GM12878 (cell line): ENCODE data around the gene ARL5C. TPM values are rescaled to one million over a fixed set of nuclear protein-coding genes. Genes with fewer than 3 reads are reported as not detected.

Experiments
- ATF7 ChIP-seq: fragments of 450-650 bp; IDR thresholded peaks from 2 replicates; pipeline ENCODE4 v1.6.1; 2016; ENCODE audit warnings: low read depth, mild to moderate bottlenecking
- BMI1 ChIP-seq: fragments of 450-650 bp; IDR thresholded peaks from 2 replicates; pipeline ENCODE4 v1.6.1; 2016; ENCODE audit warnings: mild to moderate bottlenecking, moderate library complexity, borderline replicate concordance
- CHD1 ChIP-seq: IDR thresholded peaks from 2 replicates; pipeline ENCODE4 v1.6.1; 2012; ENCODE audit warnings: low read depth, low read length, improper control_type of control experiment
- DPF2 ChIP-seq: fragments of 450-650 bp; IDR thresholded peaks from 2 replicates; pipeline ENCODE4 v1.6.1; 2017; ENCODE audit warnings: mild to moderate bottlenecking
- HDAC2 ChIP-seq: fragments of 200-600 bp; sonication (generic); IDR thresholded peaks from 2 replicates; pipeline ENCODE4 v1.6.1; 2017
- HDAC6 ChIP-seq: fragments of 200-600 bp; sonication (generic); IDR thresholded peaks from one replicate; pipeline ENCODE4 v1.8.0; 2017; ENCODE audit warnings: antibody characterized with exemption; ENCODE audit not compliant: unreplicated experiment
- NFYA ChIP-seq: IDR thresholded peaks from 2 replicates; pipeline ENCODE4 v1.6.1; 2011; ENCODE audit warnings: low read depth, mild to moderate bottlenecking, low read length, improper control_type of control experiment, borderline replicate concordance
- POLR2AphosphoS5 ChIP-seq: IDR thresholded peaks from 2 replicates; pipeline ENCODE4 v1.6.1; 2011; ENCODE audit warnings: mild to moderate bottlenecking, low read length, inconsistent platforms
- RAD21 ChIP-seq: IDR thresholded peaks from 2 replicates; pipeline ENCODE4 v1.6.1; 2011; ENCODE audit warnings: mild to moderate bottlenecking, low read depth, low read length, moderate library complexity; ENCODE audit not compliant: insufficient read depth
- RB1 ChIP-seq: fragments of 450-650 bp; formaldehyde crosslinking; IDR thresholded peaks from 2 replicates; pipeline ENCODE4 v1.6.1; 2017; ENCODE audit warnings: mild to moderate bottlenecking, borderline replicate concordance
- RELA ChIP-seq: fragments of 450-650 bp; IDR thresholded peaks from 2 replicates; pipeline ENCODE4 v1.8.0; 2014; ENCODE audit warnings: borderline replicate concordance; ENCODE audit not compliant: partially characterized antibody
- SMAD5 ChIP-seq: IDR thresholded peaks from 2 replicates; pipeline ENCODE4 v1.6.1; 2016; ENCODE audit warnings: antibody characterized with exemption, low read depth
- SMC3 ChIP-seq: IDR thresholded peaks from 2 replicates; pipeline ENCODE4 v1.6.1; 2011; ENCODE audit warnings: low read length, improper control_type of control experiment, borderline replicate concordance
- SPI1 ChIP-seq: IDR thresholded peaks from 2 replicates; pipeline ENCODE4 v1.6.1; 2011; ENCODE audit warnings: low read depth, mild to moderate bottlenecking, low read length, moderate library complexity, borderline replicate concordance; ENCODE audit not compliant: insufficient read depth
- ZNF384 ChIP-seq: IDR thresholded peaks from 2 replicates; pipeline ENCODE4 v1.6.1; 2012; ENCODE audit warnings: low read depth, mild to moderate bottlenecking, low read length, improper control_type of control experiment, borderline replicate concordance
- ZNF622 ChIP-seq: fragments of 450-650 bp; IDR thresholded peaks from 2 replicates; pipeline ENCODE4 v1.6.1; 2017; ENCODE audit warnings: mild to moderate bottlenecking, inconsistent platforms
- ZZZ3 ChIP-seq: IDR thresholded peaks from 2 replicates; pipeline ENCODE4 v1.6.1; 2011; ENCODE audit warnings: low read depth; ENCODE audit not compliant: control insufficient read depth, insufficient read length
- polyA plus RNA-seq, 11 experiments: library from polyadenylated mRNA; depleted of rRNA in 4 of 11; unstranded in 6 of 11; stranded (reverse) in 5 of 11; fragments of >200 nt; fragmentation: Nextera tagmentation in 4 of 11; fragmentation: Illumina TruSeq in 1 of 11; extraction: Ambion mirVana in 4 of 11; extraction: Trizol in 1 of 11; gene quantifications; 1 replicate in 1 of 11; 2 replicates in 10 of 11; pipeline versions ENCODE4 v1.2.1 to v1.2.3, GENCODE V29; 2011 to 2016; ENCODE audit warnings: inconsistent platforms in 2 of 11, missing spikeins in 2 of 11, low read depth in 1 of 11
- total RNA-seq, 4 experiments: library from RNA; depleted of rRNA in 3 of 4; stranded (reverse); fragments of >200 nt in 3 of 4; fragmentation: Illumina TruSeq in 1 of 4; extraction: Trizol in 1 of 4; gene quantifications; 2 replicates each; pipeline versions ENCODE4 v1.2.1 to v1.2.3, GENCODE V29; 2013 to 2021
- TF ChIP-seq, protein P1 (sequence below): fragments of 450-650 bp; IDR thresholded peaks from 2 replicates; pipeline ENCODE4 v1.6.1; 2016; ENCODE audit warnings: mild to moderate bottlenecking
- TF ChIP-seq, protein P2 (sequence below): fragments of 450-650 bp; IDR thresholded peaks from 2 replicates; pipeline ENCODE4 v1.6.1; 2018; ENCODE audit warnings: borderline replicate concordance, mild to moderate bottlenecking; ENCODE audit not compliant: partially characterized antibody
- TF ChIP-seq, protein P3 (sequence below): fragments of 450-650 bp; IDR thresholded peaks from 2 replicates; pipeline ENCODE4 v1.6.1; 2017; ENCODE audit warnings: mild to moderate bottlenecking, low read depth, inconsistent platforms; ENCODE audit not compliant: poor library complexity, severe bottlenecking
- TF ChIP-seq, protein P4 (sequence below): IDR thresholded peaks from 2 replicates; pipeline ENCODE4 v1.6.1; 2012; ENCODE audit warnings: mild to moderate bottlenecking, low read depth, low read length

ARL5C gene
- total and polyA plus RNA-seq, 10 of the 15 experiments (the other 5 are each of a cell fraction or from before 2014, with no cell fraction given): not detected

DNA sequence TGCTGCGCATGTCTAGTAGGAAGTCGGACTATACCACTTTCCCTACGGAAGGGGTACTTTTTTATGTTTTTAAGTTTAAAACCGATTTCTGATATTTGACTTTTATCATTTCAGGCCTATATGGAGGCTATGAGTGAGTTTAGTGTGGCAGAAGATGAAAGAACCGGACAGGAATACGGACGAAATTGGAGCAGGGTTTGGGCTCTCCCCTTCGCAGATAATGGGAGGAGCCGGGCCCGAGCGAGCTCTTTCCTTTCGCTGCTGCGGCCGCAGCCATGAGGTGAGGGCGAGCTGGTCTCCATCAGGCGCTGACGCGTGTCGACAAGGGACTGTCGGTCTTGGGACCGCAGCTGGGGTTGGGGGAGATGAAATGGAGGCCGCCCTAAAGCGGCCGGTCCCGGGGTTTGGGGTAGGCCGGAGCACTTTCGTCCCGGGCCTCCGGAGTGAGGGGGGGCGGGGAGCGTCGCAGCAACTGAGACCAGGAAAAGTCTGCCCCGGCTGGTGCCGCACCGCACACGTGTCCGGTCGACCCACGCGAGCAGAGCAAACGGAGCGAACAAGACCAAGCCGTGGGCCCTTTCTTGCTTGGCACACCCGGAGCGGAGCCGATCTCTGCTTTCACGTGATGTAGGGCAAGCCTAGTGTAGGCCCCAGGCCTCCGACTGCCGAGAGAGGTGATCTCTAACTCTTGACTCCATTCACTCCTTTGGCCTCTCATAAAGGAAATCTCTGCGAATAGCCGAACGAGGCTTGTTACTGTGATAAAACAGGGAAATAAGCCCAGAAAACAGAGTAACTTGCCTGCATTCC lies 34.3 kb upstream of the ARL5C start, which contains the start of gene RPL19 (continued):
- TF ChIP-seq SMAD5 (peak; percentile 97), DPF2 (0 out of 2 replicates have a peak, but pooled peaks have one; percentile 24), CHD1 (peak; percentile 99), HDAC6 (peak; percentile 60), ZNF622 (no peak), RAD21 (no peak), RELA (peak; percentile 24), HDAC2 (no peak), ZZZ3 (no peak), ZNF384 (no peak), SPI1 (no peak), NFYA (no peak), ATF7 (peak; percentile 100), POLR2AphosphoS5 (peak; percentile 99), BMI1 (no peak), SMC3 (no peak), RB1 (0 out of 2 replicates have a peak, but pooled peaks have one; percentile 37)
- TF ChIP-seq, protein P1, sequence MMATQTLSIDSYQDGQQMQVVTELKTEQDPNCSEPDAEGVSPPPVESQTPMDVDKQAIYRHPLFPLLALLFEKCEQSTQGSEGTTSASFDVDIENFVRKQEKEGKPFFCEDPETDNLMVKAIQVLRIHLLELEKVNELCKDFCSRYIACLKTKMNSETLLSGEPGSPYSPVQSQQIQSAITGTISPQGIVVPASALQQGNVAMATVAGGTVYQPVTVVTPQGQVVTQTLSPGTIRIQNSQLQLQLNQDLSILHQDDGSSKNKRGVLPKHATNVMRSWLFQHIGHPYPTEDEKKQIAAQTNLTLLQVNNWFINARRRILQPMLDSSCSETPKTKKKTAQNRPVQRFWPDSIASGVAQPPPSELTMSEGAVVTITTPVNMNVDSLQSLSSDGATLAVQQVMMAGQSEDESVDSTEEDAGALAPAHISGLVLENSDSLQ: no peak
- TF ChIP-seq, protein P2, sequence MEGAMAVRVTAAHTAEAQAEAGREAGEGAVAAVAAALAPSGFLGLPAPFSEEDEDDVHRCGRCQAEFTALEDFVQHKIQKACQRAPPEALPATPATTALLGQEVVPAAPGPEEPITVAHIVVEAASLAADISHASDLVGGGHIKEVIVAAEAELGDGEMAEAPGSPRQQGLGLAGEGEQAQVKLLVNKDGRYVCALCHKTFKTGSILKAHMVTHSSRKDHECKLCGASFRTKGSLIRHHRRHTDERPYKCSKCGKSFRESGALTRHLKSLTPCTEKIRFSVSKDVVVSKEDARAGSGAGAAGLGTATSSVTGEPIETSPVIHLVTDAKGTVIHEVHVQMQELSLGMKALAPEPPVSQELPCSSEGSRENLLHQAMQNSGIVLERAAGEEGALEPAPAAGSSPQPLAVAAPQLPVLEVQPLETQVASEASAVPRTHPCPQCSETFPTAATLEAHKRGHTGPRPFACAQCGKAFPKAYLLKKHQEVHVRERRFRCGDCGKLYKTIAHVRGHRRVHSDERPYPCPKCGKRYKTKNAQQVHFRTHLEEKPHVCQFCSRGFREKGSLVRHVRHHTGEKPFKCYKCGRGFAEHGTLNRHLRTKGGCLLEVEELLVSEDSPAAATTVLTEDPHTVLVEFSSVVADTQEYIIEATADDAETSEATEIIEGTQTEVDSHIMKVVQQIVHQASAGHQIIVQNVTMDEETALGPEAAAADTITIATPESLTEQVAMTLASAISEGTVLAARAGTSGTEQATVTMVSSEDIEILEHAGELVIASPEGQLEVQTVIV: peak; percentile 5
- TF ChIP-seq, protein P3, sequence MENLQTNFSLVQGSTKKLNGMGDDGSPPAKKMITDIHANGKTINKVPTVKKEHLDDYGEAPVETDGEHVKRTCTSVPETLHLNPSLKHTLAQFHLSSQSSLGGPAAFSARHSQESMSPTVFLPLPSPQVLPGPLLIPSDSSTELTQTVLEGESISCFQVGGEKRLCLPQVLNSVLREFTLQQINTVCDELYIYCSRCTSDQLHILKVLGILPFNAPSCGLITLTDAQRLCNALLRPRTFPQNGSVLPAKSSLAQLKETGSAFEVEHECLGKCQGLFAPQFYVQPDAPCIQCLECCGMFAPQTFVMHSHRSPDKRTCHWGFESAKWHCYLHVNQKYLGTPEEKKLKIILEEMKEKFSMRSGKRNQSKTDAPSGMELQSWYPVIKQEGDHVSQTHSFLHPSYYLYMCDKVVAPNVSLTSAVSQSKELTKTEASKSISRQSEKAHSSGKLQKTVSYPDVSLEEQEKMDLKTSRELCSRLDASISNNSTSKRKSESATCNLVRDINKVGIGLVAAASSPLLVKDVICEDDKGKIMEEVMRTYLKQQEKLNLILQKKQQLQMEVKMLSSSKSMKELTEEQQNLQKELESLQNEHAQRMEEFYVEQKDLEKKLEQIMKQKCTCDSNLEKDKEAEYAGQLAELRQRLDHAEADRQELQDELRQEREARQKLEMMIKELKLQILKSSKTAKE: peak; percentile 98
- TF ChIP-seq, protein P4, sequence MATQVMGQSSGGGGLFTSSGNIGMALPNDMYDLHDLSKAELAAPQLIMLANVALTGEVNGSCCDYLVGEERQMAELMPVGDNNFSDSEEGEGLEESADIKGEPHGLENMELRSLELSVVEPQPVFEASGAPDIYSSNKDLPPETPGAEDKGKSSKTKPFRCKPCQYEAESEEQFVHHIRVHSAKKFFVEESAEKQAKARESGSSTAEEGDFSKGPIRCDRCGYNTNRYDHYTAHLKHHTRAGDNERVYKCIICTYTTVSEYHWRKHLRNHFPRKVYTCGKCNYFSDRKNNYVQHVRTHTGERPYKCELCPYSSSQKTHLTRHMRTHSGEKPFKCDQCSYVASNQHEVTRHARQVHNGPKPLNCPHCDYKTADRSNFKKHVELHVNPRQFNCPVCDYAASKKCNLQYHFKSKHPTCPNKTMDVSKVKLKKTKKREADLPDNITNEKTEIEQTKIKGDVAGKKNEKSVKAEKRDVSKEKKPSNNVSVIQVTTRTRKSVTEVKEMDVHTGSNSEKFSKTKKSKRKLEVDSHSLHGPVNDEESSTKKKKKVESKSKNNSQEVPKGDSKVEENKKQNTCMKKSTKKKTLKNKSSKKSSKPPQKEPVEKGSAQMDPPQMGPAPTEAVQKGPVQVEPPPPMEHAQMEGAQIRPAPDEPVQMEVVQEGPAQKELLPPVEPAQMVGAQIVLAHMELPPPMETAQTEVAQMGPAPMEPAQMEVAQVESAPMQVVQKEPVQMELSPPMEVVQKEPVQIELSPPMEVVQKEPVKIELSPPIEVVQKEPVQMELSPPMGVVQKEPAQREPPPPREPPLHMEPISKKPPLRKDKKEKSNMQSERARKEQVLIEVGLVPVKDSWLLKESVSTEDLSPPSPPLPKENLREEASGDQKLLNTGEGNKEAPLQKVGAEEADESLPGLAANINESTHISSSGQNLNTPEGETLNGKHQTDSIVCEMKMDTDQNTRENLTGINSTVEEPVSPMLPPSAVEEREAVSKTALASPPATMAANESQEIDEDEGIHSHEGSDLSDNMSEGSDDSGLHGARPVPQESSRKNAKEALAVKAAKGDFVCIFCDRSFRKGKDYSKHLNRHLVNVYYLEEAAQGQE: no peak
